Activated CD4-positive, alpha-beta T cell treated with anti-CD3 and anti-CD28 coated beads, Interleukin-2, amount 50 U/mL, for 4 hours (primary cell): ENCODE results near the gene CEP63.

Source experiments
- DNase-seq, 2 experiments: peaks; one replicate each; pipeline ENCODE4 v3.0.0-alpha.2; 2020

CEP63 gene

DNA sequence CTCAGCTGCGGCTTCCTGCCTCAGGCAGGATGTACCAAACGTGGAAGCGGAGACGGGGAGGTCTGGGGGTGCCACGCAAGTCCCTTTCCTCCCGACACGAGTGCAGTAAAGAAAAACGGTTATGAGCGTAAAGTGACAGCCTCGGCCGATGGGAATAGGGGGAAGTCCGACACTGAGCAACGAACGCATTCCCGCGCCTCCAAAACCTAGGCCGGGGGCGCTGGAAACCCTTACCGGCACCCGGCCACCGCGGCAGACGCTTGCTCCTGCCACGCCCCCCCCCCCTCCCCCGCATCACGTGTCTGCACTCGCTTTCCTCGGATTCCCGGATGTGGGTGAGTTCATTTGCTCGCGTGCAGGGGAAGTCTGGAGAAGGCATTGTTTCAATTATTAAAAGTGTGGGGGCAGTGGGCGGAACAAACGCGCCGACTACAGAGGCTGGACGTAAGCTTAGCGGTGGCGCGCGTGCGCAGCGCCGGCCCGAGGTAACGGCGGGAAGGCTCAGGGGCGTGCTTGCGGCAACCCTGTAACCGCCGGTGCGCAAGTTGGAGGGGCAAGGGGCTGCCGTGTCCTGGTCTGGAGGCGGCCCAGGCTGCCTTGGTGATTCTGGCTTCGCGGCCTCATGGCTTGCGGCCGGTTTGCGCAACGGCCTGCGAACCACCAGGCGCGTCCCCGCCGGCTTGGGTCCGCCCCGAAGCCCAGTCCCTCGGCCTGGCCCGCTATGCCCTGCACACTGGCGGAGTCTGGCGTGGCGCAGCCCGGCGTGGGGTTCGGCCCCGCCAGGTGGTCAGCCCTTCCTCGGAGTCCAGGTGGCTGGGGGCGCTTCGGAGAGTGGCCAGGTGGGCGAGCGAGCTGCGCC lies at the start of gene CEP63, which contains the start of gene ANAPC13:
CEP63 (plus strand) TSS at position 340 of the 859 bp plus-strand sequence. CDS start 9,264 bp downstream, outside the sequence.
ANAPC13 (minus strand) TSS at position 268 of the 859 bp plus-strand sequence. CDS start 3,081 bp downstream, outside the sequence.
- DNase-seq: peak; percentile 87 to 91

DNA sequence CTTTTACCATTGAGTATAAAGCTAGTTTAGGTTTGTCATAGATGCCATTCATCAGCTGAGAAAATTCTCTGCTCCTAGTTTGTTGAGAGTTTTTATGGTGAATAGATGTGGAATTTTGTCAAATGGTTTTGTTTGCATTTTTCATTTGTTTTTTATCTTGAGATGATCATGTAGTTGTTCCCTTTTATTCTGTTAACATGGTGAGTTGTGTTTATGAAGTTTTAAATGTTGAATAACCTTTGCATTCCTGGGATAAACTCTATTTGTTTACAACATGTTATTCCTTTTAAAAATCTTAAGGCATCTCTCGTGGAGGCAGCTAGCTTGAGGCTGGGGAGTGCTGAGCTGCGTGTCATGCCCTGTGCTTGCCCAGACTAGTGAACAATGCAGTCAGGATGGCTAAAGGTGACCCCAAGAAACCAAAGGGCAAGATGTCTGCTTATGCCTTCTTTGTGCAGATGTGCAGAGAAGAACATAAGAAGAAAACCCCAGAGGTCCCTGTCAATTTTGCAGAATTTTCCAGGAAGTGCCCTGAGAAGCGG lies 48.6 kb upstream of the CEP63 start:
- DNase-seq: no peak

DNA sequence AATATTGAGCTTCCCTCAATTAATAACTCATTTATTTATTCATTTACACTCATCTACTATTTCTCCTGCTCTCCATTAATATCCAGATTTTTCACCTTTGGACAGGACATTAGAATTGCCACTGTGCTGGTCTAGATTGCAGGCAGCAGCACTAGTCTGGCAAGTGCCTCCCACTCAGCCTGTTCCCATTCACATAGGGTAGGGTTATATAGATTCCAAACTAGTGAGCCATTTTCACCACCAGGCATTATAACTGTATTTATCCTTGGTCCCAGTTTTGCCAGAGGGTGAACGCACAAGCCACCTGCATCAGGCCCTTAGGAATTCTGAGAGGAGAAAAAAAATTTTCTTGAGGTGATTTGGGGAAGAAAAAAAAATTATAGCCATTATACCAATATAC lies 44.5 kb upstream of the CEP63 start:
- no peak for DNase-seq

DNA sequence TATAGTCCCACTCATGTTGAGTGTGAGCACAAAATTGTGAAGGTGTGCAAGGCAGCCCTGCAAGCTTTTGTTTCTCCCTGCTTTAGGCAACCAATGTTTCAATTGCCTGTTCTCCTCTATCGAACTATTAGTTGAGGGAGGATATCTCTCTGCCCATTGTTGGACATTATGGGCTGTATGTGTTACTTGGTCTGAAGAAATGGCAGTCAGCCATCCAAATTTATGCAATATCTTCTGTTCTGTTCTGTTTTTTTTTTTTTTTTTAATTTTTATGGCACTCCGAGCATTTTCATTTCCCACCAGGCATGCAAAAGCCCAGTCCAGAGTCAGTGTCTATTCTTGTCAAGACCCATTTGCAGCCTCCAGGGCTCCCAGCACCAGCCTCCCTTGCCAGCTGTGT lies 44.0 kb upstream of the CEP63 start:
- no peak for DNase-seq

DNA sequence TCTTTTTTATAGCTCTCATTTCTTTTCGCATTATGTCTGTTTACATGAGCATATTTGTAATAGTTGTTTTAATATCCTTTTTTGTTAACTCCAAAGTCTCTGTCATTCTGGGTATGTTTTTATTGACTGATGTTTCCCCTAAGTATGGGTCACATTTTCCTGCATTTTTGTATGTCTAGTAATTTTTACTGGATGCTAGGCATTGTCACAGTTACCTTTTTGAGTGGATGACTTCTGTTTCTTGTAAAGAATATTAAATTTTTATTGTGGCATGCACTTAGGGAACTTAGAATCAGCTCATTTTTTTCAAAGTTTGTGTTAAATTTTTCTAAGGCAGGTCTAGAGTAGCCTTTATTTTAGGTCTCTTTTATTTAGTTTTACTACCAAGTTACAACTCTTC lies 40.8 kb upstream of the CEP63 start:
- DNase-seq: no peak

DNA sequence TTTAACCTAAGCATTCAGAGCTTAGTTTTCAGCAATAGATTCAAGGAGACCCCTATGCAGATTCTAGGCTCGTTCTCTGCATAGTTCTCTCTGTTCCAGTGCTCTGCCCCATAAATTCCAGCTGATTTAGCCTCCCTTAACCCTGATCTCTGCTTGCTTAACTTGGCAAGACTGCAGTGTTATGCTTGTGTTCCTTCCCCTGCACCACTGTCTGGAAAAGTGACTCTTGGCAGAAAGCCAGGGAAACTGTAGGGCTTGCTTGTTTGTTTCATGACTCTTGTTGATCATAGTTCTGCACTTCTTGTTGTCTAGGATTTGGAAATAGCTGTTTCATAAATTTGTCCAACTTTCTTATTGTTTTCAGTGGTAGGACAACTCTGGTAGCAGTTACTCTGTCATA lies 40.2 kb upstream of the CEP63 start:
- DNase-seq: no peak

DNA sequence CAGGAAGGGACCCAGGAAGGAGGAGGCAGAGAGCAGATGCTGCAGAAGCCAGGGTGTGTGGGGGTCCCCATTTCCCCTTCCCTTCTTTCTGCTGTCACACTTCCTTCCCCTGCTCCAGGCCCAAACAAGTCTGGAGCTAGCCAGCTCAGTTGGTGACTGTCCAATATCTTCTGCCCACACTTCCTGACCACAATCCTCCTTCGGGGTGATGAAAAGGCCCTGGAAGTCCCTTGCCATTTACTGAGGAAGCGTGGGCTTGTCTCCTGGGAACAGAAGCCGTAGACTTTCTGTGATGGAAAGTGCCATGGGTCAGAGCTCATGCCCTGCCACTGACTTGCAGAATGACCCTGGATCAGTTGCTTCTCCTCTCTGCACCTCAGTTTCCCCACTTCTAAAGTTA lies 39.1 kb upstream of the CEP63 start:
- no peak for DNase-seq

DNA sequence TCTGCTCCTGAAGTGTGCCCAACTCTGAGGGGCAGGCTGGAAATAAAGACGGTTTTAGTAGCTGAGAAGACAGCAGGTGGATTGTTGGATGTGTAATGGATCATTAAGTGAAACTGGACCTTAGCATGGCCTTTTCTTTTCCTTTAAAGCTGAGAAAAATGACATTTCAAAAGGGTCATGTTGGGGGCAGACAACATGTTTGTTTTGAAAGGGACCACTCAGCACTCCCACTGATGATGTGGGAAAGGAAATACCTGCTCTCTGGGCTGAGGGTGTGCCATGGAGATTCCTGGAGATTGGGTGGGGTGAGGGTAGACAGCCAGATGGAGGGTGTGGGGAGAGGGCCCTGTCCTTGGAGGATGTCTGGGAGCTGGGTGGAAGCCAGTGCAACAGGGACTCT lies 38.5 kb upstream of the CEP63 start:
- no peak for DNase-seq

DNA sequence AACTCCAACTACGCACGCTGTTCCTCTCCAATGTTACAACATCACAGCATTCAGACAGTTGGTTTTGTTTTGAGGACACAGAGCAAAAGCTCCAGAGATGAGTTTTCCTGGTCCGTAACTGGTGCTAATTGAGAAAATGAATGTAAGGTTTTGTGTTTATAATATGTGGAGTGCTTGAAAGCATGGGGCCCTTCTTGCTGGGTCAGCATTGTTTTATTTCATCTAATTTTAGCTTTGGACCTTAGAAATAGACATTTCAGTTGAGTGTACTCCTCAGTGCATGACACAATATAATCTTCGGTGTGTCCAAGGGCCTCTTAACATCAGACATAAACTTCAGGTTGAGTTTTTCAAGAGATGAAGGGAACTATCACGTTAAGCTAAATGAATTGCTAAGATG lies 37.2 kb upstream of the CEP63 start:
- DNase-seq: no peak

DNA sequence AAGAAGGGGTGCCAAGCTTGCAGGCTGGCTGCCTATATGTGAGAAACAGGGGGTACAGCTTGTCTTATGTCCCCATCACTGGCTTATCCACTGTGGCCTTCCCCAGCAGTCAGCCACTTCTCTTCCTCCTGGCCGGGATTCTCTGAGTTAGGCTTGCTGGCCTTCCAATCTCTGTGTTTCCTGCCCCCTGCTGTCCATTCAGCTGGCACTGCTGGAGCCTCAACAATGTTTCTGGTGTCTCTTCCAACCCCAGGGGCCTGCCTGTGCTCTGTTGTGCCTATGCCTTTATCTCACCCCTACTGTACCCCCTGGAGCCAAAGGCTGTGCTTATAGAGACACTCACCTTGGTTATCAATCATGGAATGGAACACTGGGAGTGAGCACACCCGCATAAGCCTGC lies 36.6 kb upstream of the CEP63 start:
- no peak for DNase-seq

DNA sequence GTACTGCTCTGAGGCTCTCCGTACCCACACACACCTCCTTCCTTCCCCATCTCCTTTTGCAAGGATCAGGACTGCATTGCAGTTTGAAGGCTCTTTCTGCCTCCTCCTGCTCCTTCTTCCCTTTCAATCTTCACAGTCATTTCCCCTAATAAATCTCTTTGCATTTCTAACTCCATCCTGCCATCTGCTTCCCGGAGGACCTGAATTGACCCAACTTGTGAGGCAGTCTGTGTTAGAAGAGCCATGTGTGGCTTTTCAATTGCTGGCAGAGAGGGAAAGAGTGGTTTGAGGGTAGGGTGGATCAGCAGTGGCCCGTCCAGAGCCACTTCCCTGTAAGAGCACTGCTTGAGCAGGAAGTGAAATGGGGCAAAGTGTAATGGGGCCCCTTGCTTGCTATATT lies 35.9 kb upstream of the CEP63 start:
- DNase-seq: no peak

DNA sequence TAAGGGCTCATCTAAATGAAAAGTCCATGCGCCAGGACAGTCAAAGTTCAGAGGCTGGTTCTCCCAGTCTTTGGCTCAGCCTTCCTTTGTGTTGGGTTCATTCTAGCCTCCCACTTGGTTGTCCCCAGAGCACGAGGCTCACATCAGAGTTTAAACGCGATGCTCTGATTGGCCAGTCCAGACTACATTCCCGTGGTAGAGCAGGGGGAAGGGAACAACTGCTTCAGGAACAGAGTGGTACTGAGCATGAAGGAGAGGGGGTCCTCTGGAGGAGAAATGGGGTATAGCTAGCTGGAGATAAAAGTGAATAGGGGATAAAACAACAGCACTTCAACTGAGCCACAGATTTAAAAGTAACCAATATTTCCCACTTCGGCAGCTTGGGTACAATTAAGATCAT lies 32.2 kb upstream of the CEP63 start:
- no peak for DNase-seq

DNA sequence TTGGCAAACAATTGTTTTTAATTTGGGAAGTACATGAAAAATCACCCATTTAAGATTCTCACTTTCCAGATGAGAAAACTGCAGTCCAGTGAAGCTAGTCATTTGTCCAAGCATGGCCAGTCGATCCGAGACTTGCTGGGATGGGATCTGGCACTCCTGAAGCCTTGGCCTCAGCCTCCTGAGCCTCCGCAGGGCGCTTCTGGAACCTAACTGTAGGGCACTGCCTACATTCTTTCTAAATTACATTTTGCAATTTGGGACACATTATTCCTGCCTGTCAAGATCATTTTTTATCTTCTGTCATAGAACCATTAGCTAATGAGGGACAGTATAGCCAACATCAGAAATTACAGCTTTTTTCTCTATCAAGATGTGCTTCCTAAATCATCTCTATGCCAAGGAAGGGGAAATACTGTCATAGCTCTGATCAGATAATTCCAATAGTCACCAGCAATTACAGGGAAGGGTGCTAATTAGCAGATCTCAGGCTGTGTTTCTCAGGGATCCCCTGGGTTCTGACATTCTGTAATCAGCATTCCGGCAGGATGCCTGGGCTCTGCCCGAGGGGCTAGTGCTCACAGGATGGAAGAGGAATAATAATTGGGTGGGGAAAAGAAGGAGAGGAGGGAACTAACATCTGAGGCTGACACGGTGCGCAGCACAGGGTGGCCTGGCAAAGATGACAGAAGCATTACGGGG lies 28.3 kb upstream of the CEP63 start:
- DNase-seq: no peak

DNA sequence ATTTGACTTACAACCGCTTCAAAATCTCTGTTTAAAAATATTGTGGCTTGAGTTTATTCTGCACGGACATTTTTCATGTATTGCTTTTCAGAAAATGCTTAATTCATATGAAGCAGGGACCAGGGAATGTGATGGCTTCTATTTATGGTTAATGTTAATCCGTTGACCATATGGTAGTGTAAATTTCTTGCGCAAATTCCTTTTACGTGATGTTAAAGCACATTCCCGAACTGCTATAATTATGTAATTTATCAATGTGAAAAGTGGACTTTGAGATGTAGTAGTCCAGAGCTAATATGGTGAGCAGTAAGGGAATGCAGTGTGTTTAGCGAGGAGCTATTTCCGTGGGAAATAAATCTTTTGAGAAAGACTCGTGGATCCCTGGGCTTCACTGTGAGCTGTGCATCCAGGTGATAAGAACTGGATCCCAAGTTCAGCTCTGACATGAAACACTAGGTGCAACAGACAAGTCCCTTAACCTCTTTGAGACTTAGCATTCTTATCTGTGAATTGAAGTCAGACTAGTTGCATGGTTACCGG lies 27.4 kb upstream of the CEP63 start:
- DNase-seq: no peak

DNA sequence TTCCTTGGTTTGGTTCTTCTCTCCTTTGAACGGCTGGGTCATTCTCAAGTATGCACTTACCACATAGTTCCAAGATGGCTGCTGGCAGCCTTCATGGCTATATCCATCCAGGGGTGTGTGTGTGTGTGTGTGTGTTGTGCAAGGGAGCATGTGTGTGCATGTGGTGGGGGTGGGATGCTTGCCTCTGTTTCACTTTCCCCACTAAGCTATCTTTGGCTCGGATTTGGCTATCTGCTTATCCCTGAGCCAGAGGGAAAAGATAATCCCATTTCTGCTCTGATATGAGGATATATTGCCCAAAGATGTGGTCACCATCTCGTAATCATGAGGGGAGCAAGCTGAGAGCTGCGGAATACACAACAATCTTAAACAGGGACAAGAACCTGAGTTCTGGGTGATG lies 26.3 kb upstream of the CEP63 start:
- no peak for DNase-seq

DNA sequence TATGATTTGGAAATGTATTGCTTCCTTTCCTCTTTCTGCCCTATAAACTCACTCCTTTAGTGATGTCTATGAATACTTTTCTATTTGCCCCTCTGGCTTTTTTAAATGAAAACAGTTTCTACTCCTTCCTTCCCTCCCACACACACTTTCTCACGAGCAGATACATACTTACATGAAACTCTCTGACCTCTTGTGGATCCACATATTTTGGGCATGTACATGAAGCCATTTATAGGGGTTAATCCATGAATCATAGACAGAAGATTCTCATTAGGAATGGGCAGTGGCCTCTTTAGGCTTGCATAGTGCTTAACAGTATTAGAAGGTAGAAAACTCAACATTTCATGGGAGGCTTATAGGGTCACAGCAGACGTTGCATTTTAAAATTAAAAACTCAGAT lies 24.9 kb upstream of the CEP63 start:
- no peak for DNase-seq

DNA sequence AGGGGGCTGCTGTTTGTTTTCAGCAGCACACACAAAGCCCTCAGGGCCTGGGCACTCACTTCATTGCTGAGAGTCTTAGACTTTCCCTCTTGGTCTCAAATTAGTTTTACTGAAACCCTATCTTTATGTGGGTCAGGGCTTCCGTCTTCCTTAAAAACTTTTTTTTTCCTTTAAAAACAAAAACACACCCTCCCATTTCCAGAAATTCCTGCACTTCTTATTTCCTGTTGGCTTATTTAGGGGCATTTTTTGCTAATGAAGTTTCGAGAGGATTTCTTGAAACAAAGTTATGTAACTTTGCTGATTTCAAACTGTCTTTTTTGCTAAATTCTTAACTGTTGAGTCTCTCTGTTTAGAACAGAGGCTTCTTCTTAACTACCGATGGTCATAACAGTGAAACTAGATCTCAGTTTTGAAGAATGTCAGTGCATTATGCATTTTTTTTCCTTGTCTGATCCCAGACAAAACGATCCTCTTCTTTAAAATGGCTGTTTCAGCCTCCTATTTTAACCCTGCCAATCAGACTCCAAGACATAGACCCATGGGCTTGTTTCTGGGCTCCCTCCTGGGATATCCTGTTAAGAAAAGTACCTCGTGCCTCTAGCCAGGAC lies 23.4 kb upstream of the CEP63 start:
- no peak for DNase-seq

DNA sequence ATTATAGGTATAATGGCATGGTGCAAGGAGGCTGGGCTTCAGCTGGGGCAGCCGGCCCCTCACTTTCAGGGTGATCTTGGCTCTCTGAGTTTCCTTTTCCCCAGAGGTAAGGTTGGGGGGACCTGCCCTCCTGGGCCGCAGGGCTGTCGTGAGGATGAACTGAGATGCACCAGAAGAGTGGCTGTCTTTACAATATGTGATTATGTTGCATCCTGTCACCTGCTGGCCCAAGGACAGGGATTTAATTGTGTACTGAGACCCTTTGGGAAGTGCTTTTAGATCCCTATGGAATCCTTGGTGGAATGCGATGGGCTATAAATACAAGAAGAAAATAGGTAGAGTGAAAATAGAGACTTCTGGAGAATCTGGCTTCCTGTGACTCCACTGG lies 22.2 kb upstream of the CEP63 start:
- no peak for DNase-seq

DNA sequence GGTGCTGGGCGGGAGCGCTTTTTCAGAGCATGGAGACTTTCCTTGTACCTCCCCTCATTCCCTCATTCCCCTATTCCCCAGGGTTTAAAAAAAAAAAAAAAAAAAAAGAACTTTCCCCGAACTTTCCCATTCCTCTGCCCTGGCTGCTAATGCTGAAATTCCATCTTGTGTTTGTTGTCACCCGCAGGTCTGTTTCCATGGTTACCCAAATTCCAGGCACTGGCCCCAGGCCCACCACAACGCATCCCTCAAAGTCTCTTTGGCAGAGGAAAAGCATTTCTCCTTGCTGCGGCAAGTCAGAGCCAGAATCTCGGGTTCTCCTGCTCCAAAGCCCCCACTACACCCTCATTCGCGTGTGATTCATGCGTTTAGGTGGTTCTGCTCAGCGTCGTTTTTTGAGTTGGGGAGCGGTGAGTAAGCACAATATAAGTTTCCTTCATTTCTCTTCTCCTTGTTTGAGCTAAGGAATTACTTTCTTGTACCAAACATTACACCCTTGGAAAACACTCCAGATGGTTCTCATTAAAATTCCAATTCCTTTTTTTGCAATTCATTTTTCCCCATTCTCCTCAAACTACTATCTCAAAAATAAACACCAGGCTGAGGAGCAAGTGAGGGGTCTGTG lies 21.7 kb upstream of the CEP63 start:
- no peak for DNase-seq

DNA sequence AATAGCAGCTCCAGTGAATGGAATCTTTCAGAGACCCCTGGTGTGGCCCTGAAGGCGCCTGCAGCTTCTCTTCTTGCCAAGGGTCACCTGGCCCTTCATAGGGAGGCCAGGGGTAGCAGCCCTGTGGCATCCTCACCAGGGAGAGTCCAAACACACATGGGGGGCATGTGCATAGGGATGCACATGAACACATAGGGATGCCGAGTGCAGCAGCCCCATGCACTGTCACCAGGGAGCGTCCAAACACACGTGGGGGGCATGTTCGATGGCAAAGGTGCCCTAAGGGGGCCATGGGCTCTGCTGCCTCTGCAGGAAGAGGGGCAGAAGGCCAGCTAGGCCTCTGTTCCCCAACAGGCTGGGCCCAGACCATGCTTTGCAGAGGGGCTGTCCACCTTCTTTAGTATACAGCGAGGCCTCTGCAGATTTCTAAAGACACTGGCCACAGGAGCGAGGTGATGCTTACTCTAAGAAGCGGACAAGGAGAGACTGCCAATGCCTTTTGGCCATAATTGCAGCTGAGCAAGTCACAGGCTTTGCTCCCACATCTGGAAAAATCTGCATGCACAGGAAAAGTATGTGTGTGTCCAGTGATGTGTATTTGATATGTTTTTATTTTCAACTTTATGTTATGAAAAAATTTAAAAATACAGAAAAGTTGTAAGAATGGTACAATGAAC lies 21.0 kb upstream of the CEP63 start:
- no peak for DNase-seq

DNA sequence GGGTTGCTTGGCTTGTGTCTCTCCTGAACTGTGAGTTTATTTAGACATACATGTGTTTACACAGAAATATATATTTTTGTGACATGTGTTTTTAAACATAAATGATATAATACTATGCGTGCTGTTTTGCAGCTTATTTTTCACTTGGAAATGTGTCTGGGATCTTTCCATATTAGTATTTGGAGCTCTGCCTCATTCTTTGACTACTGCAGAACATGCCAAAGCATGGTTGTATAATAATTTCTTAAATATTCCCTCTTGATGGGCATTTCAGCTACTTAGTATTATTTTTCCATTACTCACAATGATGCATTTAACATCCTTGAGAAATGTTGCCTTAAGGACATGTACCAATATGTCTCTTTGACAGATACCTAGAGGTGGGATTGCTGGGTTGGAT lies 19.5 kb upstream of the CEP63 start:
- DNase-seq: no peak

DNA sequence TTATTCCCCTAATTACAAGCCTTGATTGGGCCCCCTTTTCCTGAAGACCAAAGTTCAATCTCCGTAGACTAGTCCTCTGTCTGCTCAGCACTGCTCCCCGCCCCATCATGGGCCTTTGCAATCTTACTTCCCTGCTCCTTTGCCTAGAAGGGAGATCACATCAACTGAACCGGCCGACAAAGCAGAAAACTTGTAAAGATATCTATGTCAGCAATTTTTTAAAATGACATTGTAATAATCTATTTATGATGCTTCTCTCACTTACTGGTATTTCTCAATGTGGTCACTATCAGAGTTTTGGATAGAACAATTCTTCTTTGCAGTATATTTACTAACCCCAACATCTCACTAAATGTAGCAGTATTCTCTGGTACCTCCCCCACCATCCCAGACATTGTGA lies 17.3 kb upstream of the CEP63 start:
- no peak for DNase-seq
